ENCODE results near the gene ARPC5L.
"Not testable (repeated sequence)": the region's sequence is repeated elsewhere in the genome, so short reads cannot be mapped to it uniquely, and the experiment has no call there.

ARPC5L gene

GRCh38 chr9:124861342-124862229, at the start of gene ARPC5L, which contains the start of gene RPL35:
Gene ARPC5L, plus strand, starts transcription at chr9:124862130. Its CDS starts 7,161 bp downstream, at chr9:124869291.
Gene RPL35, minus strand, starts transcription at chr9:124861957. Its CDS starts 45 bp downstream, at chr9:124861912.
- DNase-seq = peak; percentile 97

DNA sequence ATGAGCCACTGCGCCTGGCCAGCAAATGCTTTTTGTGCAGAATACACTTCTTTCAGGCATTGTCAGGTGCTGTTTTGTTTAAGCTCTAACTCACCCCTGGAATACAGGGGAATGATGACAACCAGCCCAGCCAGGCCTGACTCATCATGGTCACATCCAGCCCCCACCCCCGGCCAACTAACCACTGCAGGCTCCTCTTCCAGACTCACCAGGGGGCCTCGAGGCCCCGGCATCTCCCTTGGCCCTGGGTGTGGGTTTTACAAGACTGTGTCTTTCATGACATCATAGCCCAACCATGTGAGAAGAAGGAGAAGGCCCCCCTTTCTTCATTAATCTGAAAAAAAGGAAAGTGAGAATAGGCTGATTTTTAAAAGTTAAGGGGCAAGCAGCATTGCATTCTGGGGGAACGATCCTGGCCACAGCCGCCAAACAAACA, 49.5 kb upstream of the ARPC5L start:
- DNase-seq = no peak

- no peak for DNase-seq
Observed at GRCh38 chr9:124813041-124813440, 48.9 kb upstream of the ARPC5L start.

GRCh38 chr9:124813501-124814163, 48.3 kb upstream of the ARPC5L start:
- no peak for DNase-seq

GRCh38 chr9:124814164-124814535, 47.8 kb upstream of the ARPC5L start:
- DNase-seq = no peak

GRCh38 chr9:124815601-124816000, 46.3 kb upstream of the ARPC5L start:
- no peak for DNase-seq

DNA sequence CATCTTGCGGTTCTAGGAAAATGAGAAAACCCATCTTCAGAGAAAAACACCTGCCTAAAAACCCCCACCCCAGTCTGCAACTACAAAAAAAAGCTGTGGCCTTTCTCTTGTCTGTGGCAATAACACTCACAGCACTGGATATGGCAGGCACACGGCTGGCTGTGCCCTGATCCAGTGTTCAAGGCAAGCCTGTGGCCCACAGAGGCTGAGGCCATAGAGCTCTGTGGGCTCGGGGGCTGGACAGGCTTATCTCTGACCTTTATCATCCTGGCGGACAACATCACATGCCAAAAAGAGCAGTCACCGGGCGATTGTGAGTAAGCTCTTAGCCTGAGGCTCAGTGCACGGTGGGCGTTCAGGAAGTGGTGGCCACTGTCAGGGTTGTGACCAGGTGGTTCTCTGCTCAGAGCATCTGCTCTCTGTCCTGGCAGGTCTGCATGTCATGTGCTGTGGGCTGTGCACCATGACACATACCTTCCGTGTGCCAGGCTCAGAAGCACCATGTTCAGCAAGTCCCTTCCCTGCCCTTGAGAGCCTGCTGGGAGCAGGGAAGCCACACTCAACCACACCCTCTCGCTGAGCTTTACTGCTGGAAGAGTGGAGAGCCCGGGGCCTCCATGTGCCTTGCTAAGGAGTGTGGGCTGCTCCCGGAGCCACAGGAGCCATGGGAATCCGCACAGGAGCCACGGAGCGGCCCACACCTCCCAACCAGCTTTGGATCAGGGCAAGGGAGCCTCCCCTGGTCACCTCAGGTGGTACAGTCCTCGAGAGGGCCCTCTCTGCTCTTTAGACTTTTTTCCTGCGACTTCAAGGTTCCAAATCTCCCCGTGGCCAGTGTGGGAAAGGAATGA, 43.3 kb upstream of the ARPC5L start:
- no peak for DNase-seq

GRCh38 chr9:124820698-124821623, 41.0 kb upstream of the ARPC5L start:
- no peak for DNase-seq

GRCh38 chr9:124828489-124829333, 33.2 kb upstream of the ARPC5L start:
- no peak for DNase-seq

- no peak for DNase-seq
Observed at GRCh38 chr9:124829334-124829669, 32.6 kb upstream of the ARPC5L start.

DNA sequence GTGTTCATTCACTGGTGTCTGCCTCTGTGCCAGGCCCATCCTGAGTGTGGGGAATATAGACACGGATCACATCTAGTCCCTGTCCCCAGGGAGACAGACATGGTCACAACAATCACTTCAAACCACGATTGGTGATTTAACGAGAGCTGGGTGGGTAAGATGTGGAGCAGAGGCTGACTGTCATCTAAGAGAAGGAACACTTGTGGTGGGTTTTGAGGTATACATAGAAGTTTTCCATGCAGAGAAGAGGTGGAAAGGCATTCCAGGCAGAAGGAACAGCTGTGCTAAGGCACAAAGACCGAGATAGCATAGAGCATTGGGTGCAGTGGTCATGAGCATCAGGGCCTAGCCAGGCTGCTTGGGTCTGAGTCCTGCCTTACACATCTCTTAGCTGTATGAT, 31.3 kb upstream of the ARPC5L start:
- DNase-seq = no peak

GRCh38 chr9:124831642-124832364, 30.1 kb upstream of the ARPC5L start:
- no peak for DNase-seq

- no peak for DNase-seq
Observed at GRCh38 chr9:124834591-124834990, 27.3 kb upstream of the ARPC5L start.

GRCh38 chr9:124835026-124835557, 26.8 kb upstream of the ARPC5L start:
- DNase-seq = no peak

- not testable (repeated sequence) for DNase-seq
Observed at GRCh38 chr9:124838132-124838531, 23.8 kb upstream of the ARPC5L start.

- not testable (repeated sequence) for DNase-seq
Observed at GRCh38 chr9:124838567-124839275, 23.2 kb upstream of the ARPC5L start.

GRCh38 chr9:124839612-124840299, 22.2 kb upstream of the ARPC5L start:
- no peak for DNase-seq

- no peak for DNase-seq
Observed at GRCh38 chr9:124840300-124840833, 21.6 kb upstream of the ARPC5L start.

Measured in stimulated activated CD4-positive, alpha-beta T cell treated with anti-CD3 and anti-CD28 coated beads, Interleukin-4, amount 100 ng/mL, for 24 hours (primary cell).